Neuronal stem cell (in vitro differentiated cells): ENCODE data around the gene VAMP1.
A peak's percentile ranks its signal among the peaks of the same experiment; 100 is the strongest.
"Not testable (repeated sequence)": the region's sequence is repeated elsewhere in the genome, so short reads cannot be mapped to it uniquely, and the experiment has no call there.

ENCODE experiments used
- DNase-seq: peaks from one replicate; pipeline ENCODE4 v3.0.0-alpha.2; 2013; ENCODE audit warnings: low spot score
- H2AFZ ChIP-seq: one replicate; pipeline ENCODE4 v1.6.1; 2013; ENCODE audit warnings: mild to moderate bottlenecking, low read length, inconsistent platforms
- H2AK5ac ChIP-seq: 2 replicates; pipeline ENCODE4 v1.6.1; 2013; ENCODE audit warnings: low read depth, mild to moderate bottlenecking, inconsistent platforms, low read length, moderate library complexity, mixed read lengths
- H2BK120ac ChIP-seq: 2 replicates; pipeline ENCODE4 v1.6.1; 2013; ENCODE audit warnings: low read depth, mild to moderate bottlenecking, inconsistent platforms, low read length, moderate library complexity, mixed read lengths
- H2BK12ac ChIP-seq: one replicate; pipeline ENCODE4 v1.6.1; 2013; ENCODE audit warnings: low read length, inconsistent platforms
- H2BK15ac ChIP-seq: 2 replicates; pipeline ENCODE4 v1.6.1; 2013; ENCODE audit warnings: mild to moderate bottlenecking, low read length, inconsistent platforms, mixed read lengths
- H2BK5ac ChIP-seq: one replicate; pipeline ENCODE4 v1.6.1; 2013; ENCODE audit warnings: inconsistent platforms, mild to moderate bottlenecking, low read length, moderate library complexity
- H3K14ac ChIP-seq: one replicate; pipeline ENCODE4 v1.6.1; 2013; ENCODE audit warnings: low read length, inconsistent platforms
- H3K18ac ChIP-seq: 2 replicates; pipeline ENCODE4 v1.6.1; 2013; ENCODE audit warnings: low read length, inconsistent platforms
- H3K23ac ChIP-seq: 2 replicates; pipeline ENCODE4 v1.6.1; 2013; ENCODE audit warnings: low read depth, mild to moderate bottlenecking, mixed read lengths, low read length, inconsistent platforms; ENCODE audit not compliant: poor library complexity
- H3K27ac ChIP-seq: replicated peaks from 3 replicates; pipeline ENCODE4 v1.5.1; 2013; ENCODE audit warnings: low read length, inconsistent platforms
- H3K27me3 ChIP-seq, 3 experiments: 2 replicates each; pipeline ENCODE4 v1.6.1; 2013; ENCODE audit warnings: low read length in 3 of 3, mild to moderate bottlenecking in 2 of 3, inconsistent platforms in 1 of 3, low read depth in 1 of 3, mixed read lengths in 1 of 3, moderate library complexity in 1 of 3; ENCODE audit not compliant: control insufficient read depth in 3 of 3, insufficient read depth in 3 of 3
- H3K36me3 ChIP-seq, 2 donors: replicated peaks in 1 of 2; 2 replicates each; pipeline ENCODE4 v1.6.1; 2013; ENCODE audit warnings: low read length in 2 of 2; ENCODE audit not compliant: control insufficient read depth in 2 of 2, insufficient read depth in 2 of 2
- H3K4ac ChIP-seq: 2 replicates; pipeline ENCODE4 v1.6.1; 2013; ENCODE audit warnings: inconsistent platforms, mild to moderate bottlenecking, low read length, moderate library complexity
- H3K4me1 ChIP-seq, 2 donors: 1 replicate in 1 of 2; 2 replicates in 1 of 2; pipeline ENCODE4 v1.6.1; 2013; ENCODE audit warnings: low read length in 2 of 2, low read depth in 1 of 2; ENCODE audit not compliant: control insufficient read depth in 2 of 2, insufficient read depth in 1 of 2
- H3K4me2 ChIP-seq: one replicate; pipeline ENCODE4 v1.6.1; 2013; ENCODE audit warnings: mild to moderate bottlenecking, low read length, inconsistent platforms; ENCODE audit not compliant: insufficient read depth, poor library complexity, severe bottlenecking
- H3K4me3 ChIP-seq, 2 donors: 2 replicates each; pipeline ENCODE4 v1.5.1; 2013; ENCODE audit warnings: low read length in 2 of 2, mild to moderate bottlenecking in 2 of 2, inconsistent platforms in 1 of 2, moderate library complexity in 1 of 2
- H3K79me1 ChIP-seq: one replicate; pipeline ENCODE4 v1.6.1; 2013; ENCODE audit warnings: low read depth, mild to moderate bottlenecking, inconsistent platforms, low read length, moderate library complexity
- H3K9ac ChIP-seq: one replicate; pipeline ENCODE4 v1.6.1; 2013; ENCODE audit warnings: mild to moderate bottlenecking, low read depth, low read length, inconsistent platforms; ENCODE audit not compliant: poor library complexity
- H3K9me3 ChIP-seq, 2 donors: replicated peaks in 1 of 2; 2 replicates each; pipeline versions ENCODE3 to v1.6.1; 2013; ENCODE audit warnings: low read length in 2 of 2, mild to moderate bottlenecking in 2 of 2, inconsistent platforms in 1 of 2, low read depth in 1 of 2, mixed read lengths in 1 of 2, moderate library complexity in 1 of 2; ENCODE audit not compliant: control insufficient read depth in 2 of 2, insufficient read depth in 1 of 2
- H4K8ac ChIP-seq: one replicate; pipeline ENCODE4 v1.6.1; 2013; ENCODE audit warnings: low read depth, mild to moderate bottlenecking, inconsistent platforms, low read length, moderate library complexity
- H4K91ac ChIP-seq: one replicate; pipeline ENCODE4 v1.6.1; 2013; ENCODE audit warnings: low read length, low read depth, mild to moderate bottlenecking, inconsistent platforms; ENCODE audit not compliant: poor library complexity
- WGBS, 2 donors: extraction: QIAGEN DNeasy Blood & Tissue Kit; methylation state at CpG; one replicate each; pipeline ENCODE4 v1.1.7; 2013; ENCODE audit warnings: missing lambda C conversion rate in 2 of 2, mixed read lengths in 1 of 2; ENCODE audit not compliant: insufficient read length in 2 of 2, insufficient replicate concordance in 1 of 2; ENCODE audit errors: extremely low coverage in 2 of 2; 5-methylcytosine and 5-hydroxymethylcytosine counted together

Gene VAMP1

DNA sequence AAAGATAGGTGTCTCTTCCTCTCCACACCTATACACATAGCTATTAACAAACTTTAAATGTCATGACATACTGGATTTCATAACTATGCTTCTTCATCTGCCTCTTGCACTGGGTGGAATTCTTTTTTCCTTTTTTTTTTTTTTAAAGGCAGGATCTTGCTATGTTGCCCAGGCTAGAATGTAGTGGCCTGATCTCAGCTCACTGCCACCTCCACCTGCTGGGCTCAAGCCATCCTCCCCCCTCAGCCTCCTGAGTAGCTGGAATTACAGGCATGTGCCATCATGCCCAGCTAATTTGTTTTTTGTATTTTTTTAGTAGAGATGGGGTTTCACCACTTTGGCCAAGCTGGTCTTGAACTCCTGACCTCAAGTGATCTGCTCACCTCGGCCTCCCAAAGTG, 17.8 kb upstream of the VAMP1 start:
- H2BK15ac ChIP-seq: no peak overlapping the region
- no CpG with 5 or more reads among the region's 1 CpG for WGBS, 2 donors
- no peak overlapping the region for H3K9ac ChIP-seq
- no peak overlapping the region for H2AK5ac ChIP-seq
- no peaks in the 10 kb centered on the region for H3K27me3 ChIP-seq
- no peak overlapping the region for H2BK12ac ChIP-seq
- H3K4me2 ChIP-seq: no peak overlapping the region
- no peak overlapping the region for H2AFZ ChIP-seq
- no peak overlapping the region for H2BK120ac ChIP-seq
- peaks cover 0 to 2% of the 10 kb centered on the region in 2 donors for H3K4me1 ChIP-seq
- H3K23ac ChIP-seq: no peak overlapping the region
- H3K14ac ChIP-seq: no peak overlapping the region
- H3K79me1 ChIP-seq: peaks cover 4% of the 10 kb centered on the region
- no peaks in the 10 kb centered on the region for H3K9me3 ChIP-seq
- H4K91ac ChIP-seq: no peak overlapping the region
- H2BK5ac ChIP-seq: no peak overlapping the region
- no peak overlapping the region for H3K4me3 ChIP-seq
- no peak overlapping the region for H3K4ac ChIP-seq
- H3K36me3 ChIP-seq: peaks cover 4 to 17% of the 10 kb centered on the region in 2 donors
- H4K8ac ChIP-seq: no peak overlapping the region
- no peak overlapping the region for H3K18ac ChIP-seq
- no peak overlapping the region for H3K27ac ChIP-seq
- DNase-seq: no peak

DNA sequence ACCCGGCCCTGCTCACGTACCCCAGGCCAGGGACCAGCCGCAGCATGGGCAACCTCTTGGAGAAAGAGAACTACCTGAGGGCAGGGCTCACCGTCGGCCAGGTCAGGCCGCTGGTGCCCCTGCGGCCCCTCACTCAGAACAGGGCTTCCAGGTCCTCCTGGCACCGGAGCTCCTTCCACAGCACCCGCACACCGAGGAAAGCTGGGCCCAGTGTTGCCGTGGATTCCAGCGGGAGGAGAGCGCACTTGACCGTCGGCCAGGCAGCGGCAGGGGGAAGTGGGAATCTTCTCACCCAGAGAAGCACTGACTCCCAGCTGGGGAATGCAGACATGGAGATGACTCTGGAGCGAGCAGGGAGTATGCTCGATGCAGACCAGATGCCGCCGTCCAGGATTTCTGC, 7.9 kb upstream of the VAMP1 start:
- Histone ChIP-seq H3K79me1 (no peaks in the 10 kb centered on the region), H3K36me3 (no peaks in the 10 kb centered on the region), H2AFZ (no peak overlapping the region), H3K4ac (no peak overlapping the region), H2BK120ac (no peak overlapping the region), H4K91ac (no peak overlapping the region), H3K9me3 (peaks cover 0 to 2% of the 10 kb centered on the region in 2 donors), H2BK15ac (no peak overlapping the region), H3K27ac (no peak overlapping the region), H3K4me2 (no peak overlapping the region), H4K8ac (no peak overlapping the region), H2BK12ac (peak overlapping the region; percentile 41), H3K18ac (peak overlapping the region; percentile 38), H3K4me1 (no peaks in the 10 kb centered on the region), H3K4me3 (no peak overlapping the region), H3K23ac (no peak overlapping the region), H2BK5ac (no peak overlapping the region), H3K9ac (no peak overlapping the region), H3K14ac (no peak overlapping the region), H2AK5ac (peak overlapping the region; percentile 28), H3K27me3 (peaks cover 0 to 10% (median 0%) of the 10 kb centered on the region in 3 experiments)
- no peak for DNase-seq
- no CpG with 5 or more reads among the region's 20 CpGs for WGBS, 2 donors

DNA sequence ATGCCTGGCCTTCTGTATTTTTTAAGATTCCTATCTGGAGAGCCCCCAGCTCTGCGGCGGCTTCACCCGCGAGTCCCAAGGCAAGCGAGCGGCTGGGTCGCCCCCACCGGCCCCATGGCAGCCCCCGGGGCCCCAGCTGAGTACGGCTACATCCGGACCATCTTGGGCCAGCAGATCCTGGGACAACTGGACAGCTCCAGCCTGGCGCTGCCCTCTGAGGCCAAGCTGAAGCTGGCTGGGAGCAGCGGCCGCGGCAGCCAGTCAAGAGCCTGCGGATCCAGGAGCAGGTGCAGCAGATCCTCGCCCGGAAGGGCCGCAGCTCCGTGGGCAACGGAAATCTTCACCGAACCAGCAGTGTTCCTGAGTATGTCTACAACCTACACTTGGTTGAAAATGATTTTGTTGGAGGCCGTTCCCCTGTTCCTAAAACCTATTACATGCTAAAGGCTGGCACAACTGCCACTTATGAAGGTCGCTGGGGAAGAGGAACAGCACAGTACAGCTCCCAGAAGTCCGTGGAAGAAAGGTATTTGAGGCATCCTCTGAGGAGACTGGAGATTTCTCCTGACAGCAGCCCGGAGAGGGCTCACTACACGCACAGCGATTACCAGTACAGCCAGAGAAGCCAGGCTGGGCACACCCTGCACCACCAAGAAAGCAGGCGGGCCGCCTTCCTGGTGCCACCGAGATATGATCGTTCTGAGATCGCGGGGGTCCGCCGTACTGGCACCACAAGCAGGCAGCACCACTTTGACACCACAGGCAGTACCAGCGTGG, 7.3 kb upstream of the VAMP1 start:
- not testable (repeated sequence) for H4K8ac ChIP-seq, H3K36me3 ChIP-seq, H3K23ac ChIP-seq, DNase-seq, H2BK12ac ChIP-seq, H3K4me2 ChIP-seq, H3K4me1 ChIP-seq, H3K14ac ChIP-seq, H3K27ac ChIP-seq, H3K4ac ChIP-seq, H3K9ac ChIP-seq, H3K79me1 ChIP-seq, H2BK15ac ChIP-seq, H3K4me3 ChIP-seq, H4K91ac ChIP-seq, H3K9me3 ChIP-seq, H2AK5ac ChIP-seq, H2AFZ ChIP-seq, H2BK5ac ChIP-seq, H2BK120ac ChIP-seq
- H3K27me3 ChIP-seq: peaks cover 0 to 10% (median 0%) of the 10 kb centered on the region in 3 experiments
- WGBS, 2 donors: no CpG with 5 or more reads among the region's 37 CpGs
- peak overlapping the region; percentile 28 for H3K18ac ChIP-seq

DNA sequence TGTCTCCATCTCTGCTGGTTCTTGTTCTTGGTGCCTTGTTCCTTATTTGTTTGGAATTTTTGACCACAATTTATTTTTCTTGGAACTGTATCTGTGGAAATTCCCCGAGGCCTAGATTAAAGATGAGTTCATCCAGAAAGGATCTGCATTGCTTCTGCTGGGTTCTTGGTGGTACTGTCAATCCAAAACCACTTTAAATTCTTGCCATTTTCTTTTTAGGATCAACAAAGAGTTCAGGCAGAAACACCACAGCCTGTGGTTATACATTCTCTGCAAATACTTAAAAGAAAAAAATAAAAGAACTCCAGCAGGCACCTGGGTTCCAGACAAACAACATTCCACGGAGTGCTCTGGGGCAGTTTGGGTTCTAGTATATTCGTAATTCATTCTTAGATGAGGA, 6.0 kb upstream of the VAMP1 start:
- Histone ChIP-seq H2AK5ac (no peak overlapping the region), H3K79me1 (no peaks in the 10 kb centered on the region), H3K4me3 (no peak overlapping the region), H4K91ac (no peak overlapping the region), H3K27me3 (peaks cover 0 to 10% (median 0%) of the 10 kb centered on the region in 3 experiments), H3K14ac (no peak overlapping the region), H2BK12ac (no peak overlapping the region), H3K36me3 (no peaks in the 10 kb centered on the region), H3K27ac (no peak overlapping the region), H2BK120ac (no peak overlapping the region), H3K4me1 (no peaks in the 10 kb centered on the region), H2AFZ (no peak overlapping the region), H3K4ac (no peak overlapping the region), H3K9me3 (peaks cover 0 to 2% of the 10 kb centered on the region in 2 donors), H4K8ac (no peak overlapping the region), H2BK5ac (no peak overlapping the region), H3K23ac (no peak overlapping the region), H3K18ac (no peak overlapping the region), H2BK15ac (no peak overlapping the region), H3K9ac (no peak overlapping the region), H3K4me2 (no peak overlapping the region)
- no peak for DNase-seq
- WGBS, 2 donors: no CpG with 5 or more reads among the region's 3 CpGs
